Activated naive CD4-positive, alpha-beta T cell treated with anti-CD3 and anti-CD28 coated beads for 36 hours (primary cell): Measurements from ENCODE around the gene IL17REL. TPM values are rescaled to one million over a fixed set of nuclear protein-coding genes. Genes with fewer than 3 reads are reported as not detected.

Experiments used
- CTCF ChIA-PET: fragments of 350-600 bp; sonication (Branson Sonifier 250); formaldehyde crosslinking; loops from one replicate; lab custom pipeline; 2021; ENCODE audit warnings: antibody characterized with exemption; lab: Charles Lee
- DNase-seq: peaks from one replicate; pipeline ENCODE4 v3.0.0-alpha.2; 2020
- H3K27ac Mint-ChIP-seq: one replicate; pipeline ENCODE4 v1.8.0; 2021; ENCODE audit warnings: mild to moderate bottlenecking, mixed read lengths
- H3K27me3 Mint-ChIP-seq: one replicate; pipeline ENCODE4 v1.8.0; 2021; ENCODE audit warnings: low read depth, mixed read lengths
- H3K36me3 Mint-ChIP-seq: one replicate; pipeline ENCODE4 v1.8.0; 2021; ENCODE audit warnings: low read depth, mixed read lengths
- H3K4me1 Mint-ChIP-seq: one replicate; pipeline ENCODE4 v1.8.0; 2021; ENCODE audit warnings: low read depth, mixed read lengths
- H3K4me3 Mint-ChIP-seq: one replicate; pipeline ENCODE4 v1.8.0; 2021; ENCODE audit warnings: mild to moderate bottlenecking, moderate library complexity, mixed read lengths
- H3K9me3 Mint-ChIP-seq: one replicate; pipeline ENCODE4 v1.8.0; 2021; ENCODE audit warnings: mixed read lengths
- intact Hi-C: fragments of 100-400 bp; cut with micrococcal nuclease; formaldehyde crosslinking; loops from one replicate; pipeline ENCODE4 v1.15.1; 2023
- total RNA-seq, 2 experiments: library from RNA; stranded (reverse); gene quantifications; one replicate each; pipeline ENCODE4 v1.2.3, GENCODE V29; 2021

The IL17REL gene
- total RNA-seq, 2 experiments from 2014 or later: 0.12 to 0.15 TPM

- no peaks in the 10 kb centered on the region for H3K36me3 Mint-ChIP-seq
- peaks cover 5% of the 10 kb centered on the region for H3K27me3 Mint-ChIP-seq
- DNase-seq: peak; percentile 53
- intact Hi-C loops: no loop called here
- CTCF ChIA-PET: interaction anchor here (0.7 to 1.6 kb wide), 2 partner anchors 38 to 98 kb away, joined by 3 to 4 read pairs; no protein-coding TSS in a partner anchor
- no peak overlapping the region for H3K27ac Mint-ChIP-seq
- no peak overlapping the region for H3K4me3 Mint-ChIP-seq
- peaks cover 12% of the 10 kb centered on the region for H3K4me1 Mint-ChIP-seq
- no peaks in the 10 kb centered on the region for H3K9me3 Mint-ChIP-seq
Observed at GRCh38 chr22:50027639-50028537, 15.3 kb upstream of the IL17REL start.

- CTCF ChIA-PET: interaction anchor here (0.6 to 1.6 kb wide), 2 partner anchors 45 to 96 kb away, joined by 3 read pairs; no protein-coding TSS in a partner anchor
- DNase-seq: no peak
Observed at GRCh38 chr22:50025993-50026392, 13.4 kb upstream of the IL17REL start.

DNA sequence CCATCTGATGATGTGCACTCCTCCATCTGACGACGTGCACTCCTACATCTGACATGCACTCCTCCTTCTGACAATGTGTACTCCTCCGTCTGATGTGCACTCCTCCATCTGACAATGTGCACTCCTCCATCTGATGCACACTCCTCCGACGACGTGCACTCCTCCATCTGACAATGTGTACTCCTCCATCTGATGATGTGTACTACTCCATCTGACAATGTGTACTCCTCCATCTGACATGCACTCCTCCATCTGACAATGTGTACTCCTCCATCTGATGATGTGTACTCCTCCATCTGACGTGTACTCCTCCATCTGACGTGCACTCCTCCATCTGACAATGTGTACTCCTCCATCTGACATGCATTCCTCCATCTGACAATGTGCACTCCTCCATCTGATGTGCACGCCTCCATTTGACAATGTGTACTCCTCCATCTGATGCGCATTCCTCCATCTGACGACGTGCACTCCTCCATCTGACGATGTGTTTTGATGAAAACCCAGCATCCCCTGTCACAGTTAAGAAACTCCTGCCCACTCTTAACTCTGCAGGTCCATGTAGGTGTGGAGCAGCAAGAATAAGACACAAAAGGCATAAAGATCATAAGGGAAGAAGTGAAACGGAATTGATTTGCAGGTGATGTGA is 9.7 kb upstream of the IL17REL start:
- H3K4me3 Mint-ChIP-seq: no peak overlapping the region

More at GRCh38 chr22:50025993-50026392, 13.4 kb upstream of the IL17REL start:
- intact Hi-C loops: no loop called here
- peaks cover 5% of the 10 kb centered on the region for H3K27me3 Mint-ChIP-seq
- no peak overlapping the region for H3K4me3 Mint-ChIP-seq
- no peaks in the 10 kb centered on the region for H3K9me3 Mint-ChIP-seq
- H3K4me1 Mint-ChIP-seq: peaks cover 12% of the 10 kb centered on the region
- H3K36me3 Mint-ChIP-seq: no peaks in the 10 kb centered on the region
- H3K27ac Mint-ChIP-seq: no peak overlapping the region

GRCh38 chr22:50020606-50021005 is 8.0 kb upstream of the IL17REL start:
- no peak for DNase-seq
- Mint-ChIP-seq H3K4me3 (no peak overlapping the region), H3K27me3 (peaks cover 2% of the 10 kb centered on the region), H3K27ac (no peak overlapping the region), H3K36me3 (peaks cover 3% of the 10 kb centered on the region), H3K9me3 (no peaks in the 10 kb centered on the region), H3K4me1 (peaks cover 38% of the 10 kb centered on the region)
- CTCF ChIA-PET: no interaction called here
- intact Hi-C loops: no loop called here

More for the DNA sequence above, 9.7 kb upstream of the IL17REL start:
- H3K36me3 Mint-ChIP-seq: peaks cover 1% of the 10 kb centered on the region
- CTCF ChIA-PET: no interaction called here
- no peak overlapping the region for H3K27ac Mint-ChIP-seq
- H3K4me1 Mint-ChIP-seq: peaks cover 23% of the 10 kb centered on the region
- no peak for DNase-seq
- intact Hi-C loops: no loop called here
- H3K27me3 Mint-ChIP-seq: peaks cover 5% of the 10 kb centered on the region
- H3K9me3 Mint-ChIP-seq: no peaks in the 10 kb centered on the region

- peak; percentile 34 for DNase-seq
- peak overlapping the region; percentile 7 for H3K4me3 Mint-ChIP-seq
- intact Hi-C loops: loop anchor here (1.0 to 5.0 kb wide), 7 partner anchors 11 to 453 kb away; no protein-coding TSS in a partner anchor
Observed at GRCh38 chr22:50019316-50019715, 6.8 kb upstream of the IL17REL start.

DNA sequence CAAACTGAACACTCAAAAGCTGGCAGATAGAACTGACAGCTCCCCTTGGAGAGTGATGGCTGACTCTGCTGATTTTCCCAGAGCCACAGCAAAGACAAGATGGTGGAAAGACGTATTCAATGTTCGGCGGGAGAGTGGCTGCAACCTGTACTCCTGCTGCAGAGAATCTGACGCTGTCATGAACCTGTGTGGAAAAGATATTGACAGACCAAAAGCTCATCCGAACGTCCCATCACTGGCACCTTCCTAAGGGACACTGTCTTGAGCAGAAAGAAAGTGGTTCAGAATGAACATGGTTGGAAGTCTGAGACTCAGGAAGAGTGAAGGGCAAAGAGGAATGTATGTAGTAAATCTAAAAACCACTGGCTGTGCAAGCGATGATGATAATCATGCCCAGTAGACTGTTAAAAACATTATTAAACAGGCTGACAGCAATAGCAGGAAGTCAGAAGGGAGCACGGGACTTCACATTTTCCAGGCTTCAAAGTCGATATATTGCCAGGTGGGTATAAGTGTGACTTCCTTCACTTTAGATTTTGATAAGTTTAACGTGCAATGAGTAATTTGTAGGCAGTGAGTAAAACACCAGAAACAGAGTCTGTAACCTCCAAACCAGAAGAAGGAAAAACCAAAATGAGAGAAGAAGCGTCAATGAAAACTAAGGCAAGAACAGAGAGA is 6.2 kb upstream of the IL17REL start:
- H3K9me3 Mint-ChIP-seq: no peaks in the 10 kb centered on the region
- intact Hi-C loops: loop anchor here (1.0 to 5.0 kb wide), 7 partner anchors 12 to 454 kb away; no protein-coding TSS in a partner anchor
- DNase-seq: peak; percentile 82
- H3K27ac Mint-ChIP-seq: no peak overlapping the region
- H3K4me1 Mint-ChIP-seq: peaks cover 30% of the 10 kb centered on the region
- peak overlapping the region; percentile 77 for H3K4me3 Mint-ChIP-seq
- H3K36me3 Mint-ChIP-seq: peaks cover 3% of the 10 kb centered on the region
- no peaks in the 10 kb centered on the region for H3K27me3 Mint-ChIP-seq
- CTCF ChIA-PET: interaction anchor here (0.6 to 4.3 kb wide), 8 partner anchors 11 to 323 kb away, joined by 3 to 26 read pairs (median 6); no protein-coding TSS in a partner anchor

More at GRCh38 chr22:50019316-50019715, 6.8 kb upstream of the IL17REL start:
- CTCF ChIA-PET: interaction anchor here (1.1 to 4.3 kb wide), 5 partner anchors 11 to 43 kb away, joined by 3 to 26 read pairs (median 7); no protein-coding TSS in a partner anchor
- H3K27ac Mint-ChIP-seq: no peak overlapping the region
- H3K27me3 Mint-ChIP-seq: no peaks in the 10 kb centered on the region
- no peaks in the 10 kb centered on the region for H3K9me3 Mint-ChIP-seq
- H3K4me1 Mint-ChIP-seq: peaks cover 32% of the 10 kb centered on the region
- H3K36me3 Mint-ChIP-seq: peaks cover 3% of the 10 kb centered on the region

GRCh38 chr22:50017701-50018224 is 5.2 kb upstream of the IL17REL start:
- Mint-ChIP-seq H3K36me3 (peaks cover 3% of the 10 kb centered on the region), H3K9me3 (no peaks in the 10 kb centered on the region), H3K27me3 (no peaks in the 10 kb centered on the region), H3K4me3 (peak overlapping the region; percentile 77), H3K27ac (no peak overlapping the region), H3K4me1 (peaks cover 30% of the 10 kb centered on the region)
- peak; percentile 56 for DNase-seq
- intact Hi-C loops: loop anchor here (2.0 to 5.0 kb wide), 3 partner anchors 41 to 455 kb away; no protein-coding TSS in a partner anchor
- CTCF ChIA-PET: interaction anchor here (1.0 to 4.3 kb wide), 5 partner anchors 12 to 46 kb away, joined by 3 to 26 read pairs (median 5); no protein-coding TSS in a partner anchor

GRCh38 chr22:50016988-50017700 is 4.6 kb upstream of the IL17REL start:
- Mint-ChIP-seq H3K27ac (no peak overlapping the region), H3K9me3 (no peaks in the 10 kb centered on the region), H3K4me1 (peaks cover 30% of the 10 kb centered on the region), H3K27me3 (no peaks in the 10 kb centered on the region), H3K36me3 (peaks cover 3% of the 10 kb centered on the region), H3K4me3 (peak overlapping the region; percentile 77)
- DNase-seq: peak; percentile 94
- CTCF ChIA-PET: interaction anchor here (0.5 to 4.3 kb wide), 5 partner anchors 13 to 93 kb away, joined by 3 to 26 read pairs (median 5); no protein-coding TSS in a partner anchor
- intact Hi-C loops: loop anchor here (5.0 kb wide), 2 partner anchors 175 to 455 kb away; no protein-coding TSS in a partner anchor

- Mint-ChIP-seq H3K9me3 (no peaks in the 10 kb centered on the region), H3K4me3 (peak overlapping the region; percentile 77), H3K27me3 (peaks cover 5% of the 10 kb centered on the region), H3K36me3 (peaks cover 3% of the 10 kb centered on the region), H3K27ac (no peak overlapping the region), H3K4me1 (peaks cover 36% of the 10 kb centered on the region)
- no peak for DNase-seq
- CTCF ChIA-PET: interaction anchor here (0.5 to 4.3 kb wide), 3 partner anchors 14 to 93 kb away, joined by 4 to 26 read pairs (median 19); no protein-coding TSS in a partner anchor
- intact Hi-C loops: loop anchor here (5.0 kb wide), 2 partner anchors 176 to 456 kb away; no protein-coding TSS in a partner anchor
Observed at GRCh38 chr22:50016308-50016987, 3.9 kb upstream of the IL17REL start.

DNA sequence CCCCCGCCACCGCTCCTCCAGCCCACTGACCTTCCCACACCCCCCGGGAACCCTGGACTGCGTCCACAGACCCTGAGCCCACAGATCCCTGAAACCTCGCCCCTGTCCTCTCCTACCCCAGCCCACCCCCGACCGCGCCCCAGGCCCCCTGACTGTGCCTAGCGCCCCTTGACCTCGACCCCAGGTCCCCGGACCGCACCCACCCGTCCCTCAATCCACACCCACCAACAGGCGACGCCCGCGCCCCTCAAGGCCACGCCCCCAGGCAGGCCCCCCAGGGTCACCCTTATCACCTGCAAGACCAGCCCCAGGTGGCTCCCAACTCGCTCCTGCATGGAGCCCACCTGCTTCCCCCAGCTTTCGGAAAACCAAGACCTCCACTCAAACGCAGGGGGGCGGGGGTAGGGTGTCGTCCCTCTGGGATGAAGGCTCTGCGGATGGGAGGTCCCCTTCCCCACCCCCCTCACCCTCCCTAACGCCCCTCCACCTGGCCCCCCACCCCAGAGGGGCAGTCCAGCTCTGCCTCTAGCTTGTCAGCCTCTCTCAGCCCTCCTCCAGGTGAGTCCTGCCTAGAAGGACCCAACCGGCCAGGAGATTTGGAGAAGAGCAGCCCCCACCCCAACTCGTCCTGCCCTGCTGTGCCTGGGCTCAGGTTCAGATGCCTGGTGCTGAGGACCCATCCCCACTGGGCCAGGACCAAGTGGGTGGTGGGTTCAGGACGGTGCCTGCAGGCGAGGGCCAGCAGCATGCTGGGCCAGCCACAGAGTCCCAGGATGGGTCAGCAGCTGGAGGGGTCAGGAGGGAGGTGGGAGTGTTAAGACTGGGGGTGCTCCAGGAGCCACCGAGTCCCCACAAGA is 3.1 kb upstream of the IL17REL start:
- Mint-ChIP-seq H3K4me1 (peaks cover 39% of the 10 kb centered on the region), H3K9me3 (no peaks in the 10 kb centered on the region), H3K27me3 (peaks cover 9% of the 10 kb centered on the region), H3K27ac (no peak overlapping the region), H3K4me3 (no peak overlapping the region), H3K36me3 (peaks cover 3% of the 10 kb centered on the region)
- CTCF ChIA-PET: interaction anchor here (4.3 kb wide), 1 partner anchor 22 kb away, joined by 26 read pairs; no protein-coding TSS in a partner anchor
- DNase-seq: no peak
- intact Hi-C loops: loop anchor here (5.0 kb wide), 2 partner anchors 177 to 457 kb away; no protein-coding TSS in a partner anchor
